HepG2 (cell line): Measurements from ENCODE around the gene FAM217B. TPM values are rescaled to one million over a fixed set of nuclear protein-coding genes. Genes with fewer than 3 reads are reported as not detected.
A peak's percentile ranks its signal among the peaks of the same experiment; 100 is the strongest.

Source experiments
- ARHGAP35 ChIP-seq: sonication (generic); formaldehyde crosslinking; IDR thresholded peaks from 2 replicates; pipeline ENCODE4 v1.9.0; 2022; ENCODE audit warnings: mild to moderate bottlenecking, inconsistent platforms, moderate library complexity, missing genetic modification reagents, borderline replicate concordance
- BRCA1 ChIP-seq: sonication (generic); formaldehyde crosslinking; IDR thresholded peaks from 2 replicates; pipeline ENCODE4 v1.4.0; 2020; ENCODE audit warnings: missing genetic modification reagents
- CEBPB ChIP-seq: IDR thresholded peaks from 2 replicates; pipeline ENCODE4 v1.6.1; 2011; ENCODE audit warnings: low read depth, low read length, improper control_type of control experiment, borderline replicate concordance
- CENPX ChIP-seq: sonication (generic); formaldehyde crosslinking; IDR thresholded peaks from 2 replicates; pipeline ENCODE4 v1.9.0; 2021; ENCODE audit warnings: mild to moderate bottlenecking, missing genetic modification reagents, moderate library complexity
- FOXK2 ChIP-seq: fragments of 450-650 bp; IDR thresholded peaks from 2 replicates; pipeline ENCODE4 v1.6.1; 2016
- FOXP1 ChIP-seq, 2 experiments: fragments of 450-650 bp in 1 of 2; IDR thresholded peaks; 2 replicates each; pipeline ENCODE4 v1.6.1; 2017 to 2018; ENCODE audit warnings: antibody characterized with exemption in 1 of 2
- HDAC2 ChIP-seq: sonication (generic); formaldehyde crosslinking; IDR thresholded peaks from 2 replicates; pipeline ENCODE4 v1.4.0; 2020; ENCODE audit warnings: missing genetic modification reagents
- HHEX ChIP-seq: IDR thresholded peaks from 2 replicates; pipeline ENCODE4 v1.6.1; 2016; ENCODE audit warnings: control low read depth
- HOXA9 ChIP-seq: sonication (generic); formaldehyde crosslinking; IDR thresholded peaks from 2 replicates; pipeline ENCODE4 v1.8.1; 2022; ENCODE audit warnings: missing genetic modification reagents, mild to moderate bottlenecking, moderate library complexity, borderline replicate concordance
- HOXD1 ChIP-seq: sonication (generic); formaldehyde crosslinking; IDR thresholded peaks from 2 replicates; pipeline ENCODE4 v1.5.0; 2020; ENCODE audit warnings: missing genetic modification reagents
- KLF16 ChIP-seq, 2 experiments: sonication (generic) in 1 of 2; formaldehyde crosslinking in 1 of 2; IDR thresholded peaks; 2 replicates each; pipeline versions ENCODE4 v1.6.1 to v1.8.0; 2016 to 2023; ENCODE audit warnings: missing genetic modification reagents in 2 of 2, missing compliant biosample characterization in 1 of 2
- MAFG ChIP-seq: sonication (generic); formaldehyde crosslinking; IDR thresholded peaks from 2 replicates; pipeline ENCODE4 v1.5.1; 2020; ENCODE audit warnings: mild to moderate bottlenecking, missing genetic modification reagents
- PHF21A ChIP-seq: sonication (generic); formaldehyde crosslinking; IDR thresholded peaks from 2 replicates; pipeline ENCODE4 v1.5.0; 2020; ENCODE audit warnings: mild to moderate bottlenecking, missing genetic modification reagents
- RXRB ChIP-seq: IDR thresholded peaks from 2 replicates; pipeline ENCODE4 v1.6.1; 2016; ENCODE audit warnings: borderline replicate concordance, missing genetic modification reagents, missing compliant biosample characterization
- SIN3B ChIP-seq: fragments of 150-350 bp; IDR thresholded peaks from 2 replicates; pipeline ENCODE4 v1.6.1; 2014; ENCODE audit warnings: low read length
- STAG1 ChIP-seq: sonication (generic); formaldehyde crosslinking; IDR thresholded peaks from 2 replicates; pipeline ENCODE4 v1.4.0; 2020; ENCODE audit warnings: missing genetic modification reagents
- ZNF7 ChIP-seq: IDR thresholded peaks from 2 replicates; pipeline ENCODE4 v1.6.1; 2016; ENCODE audit warnings: missing biosample characterization, missing genetic modification reagents
- polyA plus RNA-seq, 8 experiments: library from polyadenylated mRNA; depleted of rRNA in 3 of 8; stranded (reverse) in 7 of 8; unstranded in 1 of 8; fragments of >200 nt; fragmentation: Illumina TruSeq in 4 of 8; extraction: Trizol in 4 of 8; gene quantifications; 2 replicates each; pipeline versions ENCODE4 v1.2.1 to v1.2.3, GENCODE V29; 2011 to 2016; ENCODE audit warnings: low read depth in 4 of 8, missing spikeins in 1 of 8, mixed read lengths in 1 of 8; ENCODE audit not compliant: insufficient read depth in 1 of 8
- total RNA-seq, 5 experiments: library from RNA; depleted of rRNA; stranded (reverse); fragments of >200 nt; fragmentation: Illumina TruSeq; extraction: Trizol; gene quantifications; 2 replicates each; pipeline ENCODE4 v1.2.3, GENCODE V29; 2016; ENCODE audit warnings: low read depth in 1 of 5
- TF ChIP-seq, protein P1 (sequence below): sonication (generic); formaldehyde crosslinking; conservative IDR thresholded peaks from 2 replicates; pipeline ENCODE4 v1.8.0; 2022; ENCODE audit warnings: mild to moderate bottlenecking, moderate library complexity, missing genetic modification reagents
- TF ChIP-seq, protein P2 (sequence below), 2 experiments: sonication (generic) in 1 of 2; formaldehyde crosslinking in 1 of 2; IDR thresholded peaks; 2 replicates each; pipeline versions ENCODE4 v1.5.1 to v1.6.1; 2011 to 2020; ENCODE audit warnings: borderline replicate concordance in 1 of 2, low read depth in 1 of 2, low read length in 1 of 2, mild to moderate bottlenecking in 1 of 2, missing genetic modification reagents in 1 of 2, moderate library complexity in 1 of 2
- TF ChIP-seq, protein P3 (sequence below): sonication (generic); formaldehyde crosslinking; IDR thresholded peaks from 2 replicates; pipeline ENCODE4 v1.5.0; 2020; ENCODE audit warnings: mild to moderate bottlenecking, missing genetic modification reagents, moderate library complexity
- TF ChIP-seq, protein P4 (sequence below): sonication (generic); formaldehyde crosslinking; IDR thresholded peaks from 2 replicates; pipeline ENCODE4 v1.4.0; 2020; ENCODE audit warnings: low read depth, mild to moderate bottlenecking, missing genetic modification reagents
- TF ChIP-seq, protein P5 (sequence below): sonication (generic); formaldehyde crosslinking; IDR thresholded peaks from 2 replicates; pipeline ENCODE4 v1.8.1; 2023; ENCODE audit warnings: mild to moderate bottlenecking, missing genetic modification reagents, borderline replicate concordance

FAM217B gene
- total and polyA plus RNA-seq, 2 of the 13 experiments (the other 11 are each of a cell fraction or from before 2014, with no cell fraction given), result 11.1 to 14.3 TPM

DNA sequence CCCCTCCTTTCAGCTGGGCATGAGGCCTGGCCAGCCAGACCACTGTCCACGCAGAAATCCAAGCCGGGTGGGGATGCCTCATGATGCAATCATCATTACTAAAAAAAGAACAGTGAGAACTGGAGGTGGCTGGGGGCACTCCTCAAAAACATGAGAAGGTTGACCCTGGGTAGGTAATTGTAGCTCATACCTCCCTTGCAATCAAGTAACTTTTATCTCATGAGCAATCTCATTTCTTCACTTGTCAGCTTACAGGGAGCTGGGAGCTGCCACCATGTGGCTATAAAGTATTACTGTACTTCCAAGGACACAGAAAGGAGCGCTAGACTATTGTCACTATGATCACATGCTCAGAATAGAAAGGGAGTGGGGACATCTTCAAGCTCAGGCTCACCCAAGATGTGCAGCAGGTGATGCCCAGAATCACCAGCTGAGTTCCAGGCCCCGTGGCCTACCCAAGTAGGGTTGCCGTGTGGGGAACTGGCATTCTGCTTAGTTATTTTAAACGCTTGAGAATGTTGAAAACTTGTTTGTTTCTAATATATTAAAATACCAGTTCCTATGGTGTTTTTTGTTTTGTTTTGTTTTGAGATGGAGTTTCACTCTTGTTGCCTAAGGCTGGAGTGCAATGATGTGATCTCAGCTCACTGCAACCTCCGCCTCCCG is 15.1 kb downstream of the FAM217B start (continued):
- TF ChIP-seq, protein P1, sequence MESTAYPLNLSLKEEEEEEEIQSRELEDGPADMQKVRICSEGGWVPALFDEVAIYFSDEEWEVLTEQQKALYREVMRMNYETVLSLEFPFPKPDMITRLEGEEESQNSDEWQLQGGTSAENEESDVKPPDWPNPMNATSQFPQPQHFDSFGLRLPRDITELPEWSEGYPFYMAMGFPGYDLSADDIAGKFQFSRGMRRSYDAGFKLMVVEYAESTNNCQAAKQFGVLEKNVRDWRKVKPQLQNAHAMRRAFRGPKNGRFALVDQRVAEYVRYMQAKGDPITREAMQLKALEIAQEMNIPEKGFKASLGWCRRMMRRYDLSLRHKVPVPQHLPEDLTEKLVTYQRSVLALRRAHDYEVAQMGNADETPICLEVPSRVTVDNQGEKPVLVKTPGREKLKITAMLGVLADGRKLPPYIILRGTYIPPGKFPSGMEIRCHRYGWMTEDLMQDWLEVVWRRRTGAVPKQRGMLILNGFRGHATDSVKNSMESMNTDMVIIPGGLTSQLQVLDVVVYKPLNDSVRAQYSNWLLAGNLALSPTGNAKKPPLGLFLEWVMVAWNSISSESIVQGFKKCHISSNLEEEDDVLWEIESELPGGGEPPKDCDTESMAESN, result 0 out of 2 replicates have a peak, but pooled peaks have one; percentile 22
- TF ChIP-seq MAFG, result no peak
- no peak for TF ChIP-seq HHEX (CRISPR knock-in tag)
- TF ChIP-seq, protein P2, sequence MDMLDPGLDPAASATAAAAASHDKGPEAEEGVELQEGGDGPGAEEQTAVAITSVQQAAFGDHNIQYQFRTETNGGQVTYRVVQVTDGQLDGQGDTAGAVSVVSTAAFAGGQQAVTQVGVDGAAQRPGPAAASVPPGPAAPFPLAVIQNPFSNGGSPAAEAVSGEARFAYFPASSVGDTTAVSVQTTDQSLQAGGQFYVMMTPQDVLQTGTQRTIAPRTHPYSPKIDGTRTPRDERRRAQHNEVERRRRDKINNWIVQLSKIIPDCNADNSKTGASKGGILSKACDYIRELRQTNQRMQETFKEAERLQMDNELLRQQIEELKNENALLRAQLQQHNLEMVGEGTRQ (IDR thresholded peaks at IDR 0.05; ENCODE audit: low read depth, low read length), result peak; percentile 5
- TF ChIP-seq, protein P2 (CRISPR knock-in tag; IDR thresholded peaks at IDR 0.05; ENCODE audit: borderline replicate concordance), result no peak
- TF ChIP-seq KLF16 (CRISPR knock-in tag; IDR thresholded peaks at IDR 0.05), result no peak
- TF ChIP-seq, protein P3, sequence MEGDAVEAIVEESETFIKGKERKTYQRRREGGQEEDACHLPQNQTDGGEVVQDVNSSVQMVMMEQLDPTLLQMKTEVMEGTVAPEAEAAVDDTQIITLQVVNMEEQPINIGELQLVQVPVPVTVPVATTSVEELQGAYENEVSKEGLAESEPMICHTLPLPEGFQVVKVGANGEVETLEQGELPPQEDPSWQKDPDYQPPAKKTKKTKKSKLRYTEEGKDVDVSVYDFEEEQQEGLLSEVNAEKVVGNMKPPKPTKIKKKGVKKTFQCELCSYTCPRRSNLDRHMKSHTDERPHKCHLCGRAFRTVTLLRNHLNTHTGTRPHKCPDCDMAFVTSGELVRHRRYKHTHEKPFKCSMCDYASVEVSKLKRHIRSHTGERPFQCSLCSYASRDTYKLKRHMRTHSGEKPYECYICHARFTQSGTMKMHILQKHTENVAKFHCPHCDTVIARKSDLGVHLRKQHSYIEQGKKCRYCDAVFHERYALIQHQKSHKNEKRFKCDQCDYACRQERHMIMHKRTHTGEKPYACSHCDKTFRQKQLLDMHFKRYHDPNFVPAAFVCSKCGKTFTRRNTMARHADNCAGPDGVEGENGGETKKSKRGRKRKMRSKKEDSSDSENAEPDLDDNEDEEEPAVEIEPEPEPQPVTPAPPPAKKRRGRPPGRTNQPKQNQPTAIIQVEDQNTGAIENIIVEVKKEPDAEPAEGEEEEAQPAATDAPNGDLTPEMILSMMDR, result peak; percentile 66
- TF ChIP-seq, protein P4, sequence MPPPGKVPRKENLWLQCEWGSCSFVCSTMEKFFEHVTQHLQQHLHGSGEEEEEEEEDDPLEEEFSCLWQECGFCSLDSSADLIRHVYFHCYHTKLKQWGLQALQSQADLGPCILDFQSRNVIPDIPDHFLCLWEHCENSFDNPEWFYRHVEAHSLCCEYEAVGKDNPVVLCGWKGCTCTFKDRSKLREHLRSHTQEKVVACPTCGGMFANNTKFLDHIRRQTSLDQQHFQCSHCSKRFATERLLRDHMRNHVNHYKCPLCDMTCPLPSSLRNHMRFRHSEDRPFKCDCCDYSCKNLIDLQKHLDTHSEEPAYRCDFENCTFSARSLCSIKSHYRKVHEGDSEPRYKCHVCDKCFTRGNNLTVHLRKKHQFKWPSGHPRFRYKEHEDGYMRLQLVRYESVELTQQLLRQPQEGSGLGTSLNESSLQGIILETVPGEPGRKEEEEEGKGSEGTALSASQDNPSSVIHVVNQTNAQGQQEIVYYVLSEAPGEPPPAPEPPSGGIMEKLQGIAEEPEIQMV (CRISPR knock-in tag), result no peak
- no peak for TF ChIP-seq BRCA1
- TF ChIP-seq ZNF7 (CRISPR knock-in tag), result no peak
- no peak for TF ChIP-seq FOXP1 (IDR thresholded peaks at IDR 0.05)
- TF ChIP-seq FOXP1 (CRISPR knock-in tag; IDR thresholded peaks at IDR 0.05), result no peak
- TF ChIP-seq PHF21A, result no peak
- TF ChIP-seq STAG1, result peak; percentile 28
- TF ChIP-seq CEBPB, result peak; percentile 52; the same call in 1 of the 2 replicates
- TF ChIP-seq CENPX (CRISPR knock-in tag), result no peak
- TF ChIP-seq HDAC2 (CRISPR knock-in tag), result no peak
- TF ChIP-seq SIN3B, result no peak
- no peak for TF ChIP-seq HOXD1 (CRISPR knock-in tag)
- TF ChIP-seq RXRB, result no peak
- TF ChIP-seq FOXK2, result no peak
- no peak for TF ChIP-seq ARHGAP35 (CRISPR knock-in tag)
- TF ChIP-seq, protein P5, sequence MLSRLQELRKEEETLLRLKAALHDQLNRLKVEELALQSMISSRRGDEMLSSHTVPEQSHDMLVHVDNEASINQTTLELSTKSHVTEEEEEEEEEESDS (CRISPR knock-in tag), result no peak
- TF ChIP-seq HOXA9 (CRISPR knock-in tag), result no peak
